ENCODE measurements around the gene DIP2C. TPM values are rescaled to one million over a fixed set of nuclear protein-coding genes. Genes with fewer than 3 reads are reported as not detected.

DIP2C gene
- total and polyA plus RNA-seq, 2 donors from 2014 or later = 6.2 to 22.6 TPM

GRCh38 chr10:488081-488932 is 201.2 kb downstream of the DIP2C start:
- H3K9ac ChIP-seq (ENCODE audit: low read length in 3 of 3) = no peak overlapping the region
- peak in 2 of 5 donors; percentile 16 to 36 for DNase-seq
- H3K27ac ChIP-seq (ENCODE audit: low read depth in 2 of 2, low read length in 2 of 2) = no peak overlapping the region
- H3K36me3 ChIP-seq (ENCODE audit: control insufficient read depth in 2 of 3, insufficient read depth in 3 of 3, low read length in 3 of 3) = peaks cover 0 to 9% (median 0%) of the 10 kb centered on the region in 3 donors
- no peak for TF ChIP-seq CTCF (IDR thresholded peaks at IDR 0.05; ENCODE audit: borderline replicate concordance, extremely low read depth, insufficient read depth)
- no peaks in the 10 kb centered on the region for H3K4me1 ChIP-seq (ENCODE audit: control insufficient read depth in 2 of 3, insufficient read depth in 2 of 3, low read depth in 1 of 3, low read length in 3 of 3)
- H3K27me3 ChIP-seq (ENCODE audit: control insufficient read depth, insufficient read depth, low read length) = no peaks in the 10 kb centered on the region
- no peak for FAIRE-seq
- intact Hi-C loops (cut with DNase I) = no loop called here
- H3K9me3 ChIP-seq (ENCODE audit: control insufficient read depth in 2 of 3, insufficient read depth in 1 of 3, low read length in 3 of 3) = no peaks in the 10 kb centered on the region
- H3K4me3 ChIP-seq (ENCODE audit: low read length in 3 of 3) = no peak overlapping the region

- peak in 2 of 5 donors; percentile 16 to 68 for DNase-seq
- H3K4me1 ChIP-seq (ENCODE audit: control insufficient read depth in 2 of 3, insufficient read depth in 2 of 3, low read depth in 1 of 3, low read length in 3 of 3) = no peaks in the 10 kb centered on the region
- TF ChIP-seq CTCF (IDR thresholded peaks at IDR 0.05; ENCODE audit: borderline replicate concordance, extremely low read depth, insufficient read depth) = no peak
- no peak overlapping the region for H3K4me3 ChIP-seq (ENCODE audit: low read length in 3 of 3)
- no peak overlapping the region for H3K27ac ChIP-seq (ENCODE audit: low read depth in 2 of 2, low read length in 2 of 2)
- no peak for FAIRE-seq
- no peak overlapping the region for H3K9ac ChIP-seq (ENCODE audit: low read length in 3 of 3)
- intact Hi-C loops (cut with DNase I) = no loop called here
- no peaks in the 10 kb centered on the region for H3K27me3 ChIP-seq (ENCODE audit: control insufficient read depth, insufficient read depth, low read length)
- H3K36me3 ChIP-seq (ENCODE audit: control insufficient read depth in 2 of 3, insufficient read depth in 3 of 3, low read length in 3 of 3) = peaks cover 0 to 14% (median 0%) of the 10 kb centered on the region in 3 donors
- no peaks in the 10 kb centered on the region for H3K9me3 ChIP-seq (ENCODE audit: control insufficient read depth in 2 of 3, insufficient read depth in 1 of 3, low read length in 3 of 3)
Measured at GRCh38 chr10:486666-487322, 202.7 kb downstream of the DIP2C start.

- Histone ChIP-seq H3K4me3 (ENCODE audit: low read length in 3 of 3) (no peak overlapping the region), H3K27ac (ENCODE audit: low read depth in 2 of 2, low read length in 2 of 2) (no peak overlapping the region), H3K9ac (ENCODE audit: low read length in 3 of 3) (no peak overlapping the region), H3K27me3 (ENCODE audit: control insufficient read depth, insufficient read depth, low read length) (no peaks in the 10 kb centered on the region), H3K4me1 (ENCODE audit: control insufficient read depth in 2 of 3, insufficient read depth in 2 of 3, low read depth in 1 of 3, low read length in 3 of 3) (no peaks in the 10 kb centered on the region), H3K36me3 (ENCODE audit: control insufficient read depth in 2 of 3, insufficient read depth in 3 of 3, low read length in 3 of 3) (peaks cover 0 to 14% (median 0%) of the 10 kb centered on the region in 3 donors), H3K9me3 (ENCODE audit: control insufficient read depth in 2 of 3, insufficient read depth in 1 of 3, low read length in 3 of 3) (no peaks in the 10 kb centered on the region)
- no peak for FAIRE-seq
- DNase-seq = peak in 2 of 5 donors; percentile 34 to 43
- intact Hi-C loops (cut with DNase I) = no loop called here
- TF ChIP-seq CTCF (IDR thresholded peaks at IDR 0.05; ENCODE audit: borderline replicate concordance, extremely low read depth, insufficient read depth) = no peak
Measured at GRCh38 chr10:486206-486605, 203.3 kb downstream of the DIP2C start.

All from kidney (tissue), 14 donors.